H9 (cell line): Measurements from ENCODE around the gene ATG7. TPM values are rescaled to one million over a fixed set of nuclear protein-coding genes. Genes with fewer than 3 reads are reported as not detected.

ENCODE experiments used
- DNase-seq: peaks from one replicate; pipeline ENCODE4 v3.0.0-alpha.2; 2017
- H2AFZ ChIP-seq: one replicate; pipeline ENCODE4 v1.6.1; 2013; ENCODE audit warnings: mild to moderate bottlenecking, low read length, control low read depth, moderate library complexity
- H2AK5ac ChIP-seq: 2 replicates; pipeline ENCODE4 v1.6.1; 2013; ENCODE audit warnings: low read length, control low read depth, mixed read lengths; ENCODE audit not compliant: insufficient read length
- H2BK120ac ChIP-seq: one replicate; pipeline ENCODE4 v1.6.1; 2013; ENCODE audit warnings: low read depth, mild to moderate bottlenecking, low read length, control low read depth, inconsistent platforms; ENCODE audit not compliant: poor library complexity, severe bottlenecking
- H2BK12ac ChIP-seq: 2 replicates; pipeline ENCODE4 v1.6.1; 2013; ENCODE audit warnings: low read length, control low read depth, mixed read lengths, low read depth; ENCODE audit not compliant: insufficient read length
- H2BK15ac ChIP-seq: 2 replicates; pipeline ENCODE4 v1.6.1; 2013; ENCODE audit warnings: low read depth, low read length, control low read depth
- H2BK20ac ChIP-seq: one replicate; pipeline ENCODE4 v1.6.1; 2013; ENCODE audit warnings: low read depth, mild to moderate bottlenecking, low read length, control low read depth, inconsistent platforms; ENCODE audit not compliant: poor library complexity, severe bottlenecking
- H2BK5ac ChIP-seq: 2 replicates; pipeline ENCODE4 v1.6.1; 2013; ENCODE audit warnings: low read length, control low read depth, mixed read lengths; ENCODE audit not compliant: insufficient read length
- H3K14ac ChIP-seq: 2 replicates; pipeline ENCODE4 v1.6.1; 2013; ENCODE audit warnings: low read length, control low read depth; ENCODE audit not compliant: insufficient read depth
- H3K18ac ChIP-seq: 2 replicates; pipeline ENCODE4 v1.6.1; 2013; ENCODE audit warnings: low read depth, mild to moderate bottlenecking, mixed read lengths, low read length, control low read depth; ENCODE audit not compliant: insufficient read length
- H3K23ac ChIP-seq: 2 replicates; pipeline ENCODE4 v1.6.1; 2013; ENCODE audit warnings: low read length, control low read depth, mixed read lengths, low read depth; ENCODE audit not compliant: insufficient read length
- H3K23me2 ChIP-seq: 2 replicates; pipeline ENCODE4 v1.6.1; 2013; ENCODE audit warnings: low read depth, mild to moderate bottlenecking, mixed read lengths, low read length, control low read depth; ENCODE audit not compliant: insufficient read length, poor library complexity, severe bottlenecking
- H3K27ac ChIP-seq: 2 replicates; pipeline ENCODE4 v1.5.1; 2013; ENCODE audit warnings: low read length, control low read depth, mixed read lengths, low read depth; ENCODE audit not compliant: insufficient read length
- H3K27me3 ChIP-seq: 2 replicates; pipeline ENCODE4 v1.6.1; 2013; ENCODE audit warnings: low read length, control low read depth, inconsistent platforms; ENCODE audit not compliant: insufficient read depth
- H3K4ac ChIP-seq: 2 replicates; pipeline ENCODE4 v1.6.1; 2013; ENCODE audit warnings: low read depth, mild to moderate bottlenecking, control low read depth, inconsistent platforms, low read length, moderate library complexity
- H3K4me1 ChIP-seq: 2 replicates; pipeline ENCODE4 v1.6.1; 2013; ENCODE audit warnings: low read length, control low read depth, inconsistent platforms; ENCODE audit not compliant: insufficient read depth
- H3K4me2 ChIP-seq: 2 replicates; pipeline ENCODE4 v1.6.1; 2013; ENCODE audit warnings: low read length, control low read depth, mixed read lengths; ENCODE audit not compliant: insufficient read length, insufficient read depth
- H3K56ac ChIP-seq: 2 replicates; pipeline ENCODE4 v1.6.1; 2013; ENCODE audit warnings: low read depth, mild to moderate bottlenecking, mixed read lengths, low read length, control low read depth; ENCODE audit not compliant: insufficient read length
- H3K79me1 ChIP-seq: 2 replicates; pipeline ENCODE4 v1.6.1; 2013; ENCODE audit warnings: low read depth, mild to moderate bottlenecking, moderate library complexity, low read length, control low read depth, inconsistent platforms; ENCODE audit not compliant: insufficient read depth, poor library complexity, severe bottlenecking
- H3K79me2 ChIP-seq: 2 replicates; pipeline ENCODE4 v1.6.1; 2013; ENCODE audit warnings: low read length, control low read depth, inconsistent platforms; ENCODE audit not compliant: insufficient read depth
- H3K9ac ChIP-seq: 2 replicates; pipeline ENCODE4 v1.6.1; 2013; ENCODE audit warnings: low read length, control low read depth, mixed read lengths; ENCODE audit not compliant: insufficient read length; ENCODE audit errors: extremely low read depth
- H3K9me3 ChIP-seq: one replicate; pipeline ENCODE4 v1.6.1; 2013; ENCODE audit warnings: low read depth, low read length, inconsistent platforms; ENCODE audit not compliant: control insufficient read depth
- H3T11ph ChIP-seq: one replicate; pipeline ENCODE4 v1.6.1; 2013; ENCODE audit warnings: mild to moderate bottlenecking, low read length, control low read depth, inconsistent platforms
- H4K20me1 ChIP-seq: one replicate; pipeline ENCODE4 v1.6.1; 2013; ENCODE audit not compliant: control insufficient read depth, insufficient read length, insufficient read depth
- H4K5ac ChIP-seq: 2 replicates; pipeline ENCODE4 v1.6.1; 2013; ENCODE audit warnings: low read depth, mild to moderate bottlenecking, mixed read lengths, low read length, control low read depth; ENCODE audit not compliant: insufficient read length
- H4K8ac ChIP-seq: replicated peaks from 2 replicates; pipeline ENCODE4 v1.6.1; 2013; ENCODE audit warnings: low read length, control low read depth, mixed read lengths, low read depth; ENCODE audit not compliant: insufficient read length
- H4K91ac ChIP-seq: 2 replicates; pipeline ENCODE4 v1.6.1; 2013; ENCODE audit warnings: low read depth, mild to moderate bottlenecking, moderate library complexity, mixed read lengths, low read length, control low read depth; ENCODE audit not compliant: insufficient read length
- H3K27ac Mint-ChIP-seq, 3 experiments: 2 replicates in 2 of 3; 3 replicates in 1 of 3; pipeline ENCODE4 v1.8.0; 2020 to 2021; ENCODE audit warnings: mixed read lengths in 3 of 3, mild to moderate bottlenecking in 1 of 3, moderate library complexity in 1 of 3
- H3K27me3 Mint-ChIP-seq: 2 replicates; pipeline ENCODE4 v1.8.0; 2021; ENCODE audit warnings: low read depth, mild to moderate bottlenecking, moderate library complexity, mixed read lengths
- H3K36me3 Mint-ChIP-seq, 3 experiments: 2 replicates in 2 of 3; 3 replicates in 1 of 3; pipeline ENCODE4 v1.8.0; 2020 to 2021; ENCODE audit warnings: low read depth in 3 of 3, mixed read lengths in 3 of 3; ENCODE audit not compliant: insufficient read depth in 1 of 3
- H3K4me1 Mint-ChIP-seq, 2 experiments: 2 replicates each; pipeline ENCODE4 v1.8.0; 2020; ENCODE audit warnings: mixed read lengths in 2 of 2
- H3K4me3 Mint-ChIP-seq, 2 experiments: 2 replicates in 1 of 2; 3 replicates in 1 of 2; pipeline ENCODE4 v1.8.0; 2020 to 2021; ENCODE audit warnings: mild to moderate bottlenecking in 2 of 2, mixed read lengths in 2 of 2, moderate library complexity in 1 of 2
- H3K9me3 Mint-ChIP-seq, 2 experiments: 2 replicates in 1 of 2; 3 replicates in 1 of 2; pipeline ENCODE4 v1.8.0; 2020; ENCODE audit warnings: mild to moderate bottlenecking in 2 of 2, mixed read lengths in 2 of 2, moderate library complexity in 1 of 2
- CTCF ChIP-seq: fragments of 200-600 bp; sonication (generic); conservative IDR thresholded peaks from 3 replicates; pipeline ENCODE4 v1.8.0; 2021; ENCODE audit warnings: antibody characterized with exemption, mild to moderate bottlenecking
- WGBS: extraction: QIAGEN DNeasy Blood & Tissue Kit; methylation state at CpG from one replicate; pipeline ENCODE4 v1.1.7; 2013; ENCODE audit warnings: missing lambda C conversion rate, low lambda C conversion rate, mixed read lengths; ENCODE audit not compliant: insufficient read length; ENCODE audit errors: extremely low coverage; 5-methylcytosine and 5-hydroxymethylcytosine counted together
- total RNA-seq: library from RNA; stranded (reverse); gene quantifications from 2 replicates; pipeline ENCODE4 v1.2.1, GENCODE V29; 2021

ATG7 gene
- total RNA-seq, 1 experiment from 2014 or later = 17.9 TPM

DNA sequence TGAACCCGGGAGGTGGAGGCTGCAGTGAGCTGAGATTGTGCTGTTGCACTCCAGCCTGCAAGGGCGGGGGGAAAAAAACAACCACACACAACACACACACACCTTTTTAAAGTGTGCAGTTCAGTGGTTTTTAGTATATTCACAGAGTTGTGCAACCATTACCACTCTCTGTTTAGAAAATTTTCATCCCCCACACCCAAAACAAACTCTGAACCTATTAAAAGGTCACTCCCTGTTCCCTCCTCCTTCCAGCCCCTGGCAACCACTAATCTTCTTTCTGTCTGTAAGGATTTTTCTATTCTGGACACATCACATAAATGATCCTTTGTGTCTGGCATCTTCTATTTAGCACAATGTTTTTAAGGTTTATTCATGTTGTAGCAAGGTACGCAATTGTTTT lies 159.1 kb downstream of the ATG7 start:
- Histone ChIP-seq H2BK120ac (no peak overlapping the region), H3K79me1 (no peaks in the 10 kb centered on the region), H3K27ac (no peak overlapping the region), H3K79me2 (no peaks in the 10 kb centered on the region), H2BK15ac (no peak overlapping the region), H3K23me2 (no peaks in the 10 kb centered on the region), H2BK12ac (no peak overlapping the region), H3K4me2 (no peak overlapping the region), H4K5ac (no peak overlapping the region), H3K4me1 (no peaks in the 10 kb centered on the region), H2BK20ac (no peak overlapping the region), H3K18ac (no peak overlapping the region), H3K9ac (no peak overlapping the region), H3K9me3 (no peaks in the 10 kb centered on the region), H3K27me3 (no peaks in the 10 kb centered on the region), H2BK5ac (no peak overlapping the region), H3T11ph (no peak overlapping the region), H2AFZ (no peak overlapping the region), H4K8ac (no peak overlapping the region), H4K91ac (no peak overlapping the region), H2AK5ac (no peak overlapping the region), H3K4ac (no peak overlapping the region), H4K20me1 (no peaks in the 10 kb centered on the region), H3K56ac (no peak overlapping the region), H3K14ac (no peak overlapping the region), H3K23ac (no peak overlapping the region)
- TF ChIP-seq CTCF = no peak
- H3K9me3 Mint-ChIP-seq = no peaks in the 10 kb centered on the region
- WGBS = no CpG with 5 or more reads among the region's 3 CpGs
- no peaks in the 10 kb centered on the region for H3K27me3 Mint-ChIP-seq
- no peak overlapping the region for H3K27ac Mint-ChIP-seq
- no peaks in the 10 kb centered on the region for H3K4me1 Mint-ChIP-seq
- no peak for DNase-seq
- peaks cover 0 to 7% (median 1%) of the 10 kb centered on the region in 3 experiments; a peak in 1 of 7 replicates for H3K36me3 Mint-ChIP-seq
- H3K4me3 Mint-ChIP-seq = no peak overlapping the region
